ENCODE data around the gene MYO1B. TPM values are rescaled to one million over a fixed set of nuclear protein-coding genes. Genes with fewer than 3 reads are reported as not detected.

MYO1B gene
- total RNA-seq, 1 donor from 2014 or later: 16.2 TPM

- peaks cover 15% of the 10 kb centered on the region for H3K9me3 ChIP-seq (replicated peaks)
- H3K4me3 ChIP-seq: no peak overlapping the region
- DNase-seq: no peak
- intact Hi-C loops (cut with micrococcal nuclease): no loop called here
- no peaks in the 10 kb centered on the region for H3K4me1 ChIP-seq
- no peak for TF ChIP-seq CTCF (IDR thresholded peaks at IDR 0.05; ENCODE audit: borderline replicate concordance)
- no peaks in the 10 kb centered on the region for H3K27me3 ChIP-seq (ENCODE audit: low read depth)
- H3K27ac ChIP-seq (replicated peaks): no peak overlapping the region
- peaks cover 29% of the 10 kb centered on the region for H3K36me3 ChIP-seq
Measured at GRCh38 chr2:191428141-191428540, 182.9 kb downstream of the MYO1B start.

- Histone ChIP-seq H3K27ac (replicated peaks) (no peak overlapping the region), H3K27me3 (ENCODE audit: low read depth) (no peaks in the 10 kb centered on the region), H3K4me3 (no peak overlapping the region), H3K4me1 (no peaks in the 10 kb centered on the region), H3K36me3 (peaks cover 8% of the 10 kb centered on the region), H3K9me3 (replicated peaks) (peaks cover 15% of the 10 kb centered on the region)
- no peak for DNase-seq
- TF ChIP-seq CTCF (IDR thresholded peaks at IDR 0.05; ENCODE audit: borderline replicate concordance): no peak
- intact Hi-C loops (cut with micrococcal nuclease): no loop called here
Measured at GRCh38 chr2:191430476-191430875, 185.3 kb downstream of the MYO1B start.

GRCh38 chr2:191432121-191432520 is 186.9 kb downstream of the MYO1B start:
- Histone ChIP-seq H3K36me3 (no peaks in the 10 kb centered on the region), H3K9me3 (replicated peaks) (peaks cover 15% of the 10 kb centered on the region), H3K27ac (replicated peaks) (no peak overlapping the region), H3K4me1 (peaks cover 8% of the 10 kb centered on the region), H3K27me3 (ENCODE audit: low read depth) (no peaks in the 10 kb centered on the region), H3K4me3 (no peak overlapping the region)
- intact Hi-C loops (cut with micrococcal nuclease): no loop called here
- TF ChIP-seq CTCF (IDR thresholded peaks at IDR 0.05; ENCODE audit: borderline replicate concordance): no peak
- DNase-seq: no peak

- no peak overlapping the region for H3K4me3 ChIP-seq
- H3K27me3 ChIP-seq (ENCODE audit: low read depth): no peaks in the 10 kb centered on the region
- peaks cover 11% of the 10 kb centered on the region for H3K9me3 ChIP-seq (replicated peaks)
- TF ChIP-seq CTCF (IDR thresholded peaks at IDR 0.05; ENCODE audit: borderline replicate concordance): no peak
- no peak for DNase-seq
- no peaks in the 10 kb centered on the region for H3K36me3 ChIP-seq
- intact Hi-C loops (cut with micrococcal nuclease): no loop called here
- H3K4me1 ChIP-seq: peaks cover 11% of the 10 kb centered on the region
- H3K27ac ChIP-seq (replicated peaks): no peak overlapping the region
Measured at GRCh38 chr2:191434072-191434471, 188.9 kb downstream of the MYO1B start.

GRCh38 chr2:191435141-191435540 is 189.9 kb downstream of the MYO1B start:
- no peak overlapping the region for H3K27ac ChIP-seq (replicated peaks)
- no peak for DNase-seq
- no peak for TF ChIP-seq CTCF (IDR thresholded peaks at IDR 0.05; ENCODE audit: borderline replicate concordance)

More at GRCh38 chr2:191435141-191435540, 189.9 kb downstream of the MYO1B start:
- H3K36me3 ChIP-seq: no peaks in the 10 kb centered on the region
- H3K4me1 ChIP-seq: peaks cover 11% of the 10 kb centered on the region
- no peaks in the 10 kb centered on the region for H3K27me3 ChIP-seq (ENCODE audit: low read depth)
- intact Hi-C loops (cut with micrococcal nuclease): no loop called here
- H3K9me3 ChIP-seq (replicated peaks): peaks cover under 1% of the 10 kb centered on the region
- no peak overlapping the region for H3K4me3 ChIP-seq
